GM19351 (cell line): ENCODE measurements around the gene ZNF425.
"Not testable (repeated sequence)": the region's sequence is repeated elsewhere in the genome, so short reads cannot be mapped to it uniquely, and the experiment has no call there.

Experiments used
- ATAC-seq: cut with Tn5 transposase; IDR thresholded peaks from one replicate; pipeline ENCODE4 v1.9.1; 2021; ENCODE audit warnings: mild to moderate bottlenecking, moderate library complexity; ENCODE audit not compliant: unreplicated experiment

The ZNF425 gene

GRCh38 chr7:149125863-149126661, at the start of gene ZNF425:
Gene ZNF425 (minus strand): TSS chr7:149126324. CDS start chr7:149126213, 111 bp downstream.
- ATAC-seq: peak; percentile 78

GRCh38 chr7:149175150-149175549, 49.0 kb upstream of the ZNF425 start:
- no peak for ATAC-seq

GRCh38 chr7:149172534-149172920, 46.4 kb upstream of the ZNF425 start:
- ATAC-seq: no peak

- ATAC-seq: no peak
Measured at GRCh38 chr7:149171892-149172533, 45.9 kb upstream of the ZNF425 start.

GRCh38 chr7:149166630-149167352, 40.7 kb upstream of the ZNF425 start:
- ATAC-seq: no peak

GRCh38 chr7:149166142-149166541, 40.0 kb upstream of the ZNF425 start:
- ATAC-seq: no peak

- no peak for ATAC-seq
Measured at GRCh38 chr7:149161241-149161848, 35.2 kb upstream of the ZNF425 start.

- no peak for ATAC-seq
Measured at GRCh38 chr7:149156898-149157297, 30.8 kb upstream of the ZNF425 start.

- ATAC-seq: no peak
Measured at GRCh38 chr7:149154056-149154455, 27.9 kb upstream of the ZNF425 start.

GRCh38 chr7:149153346-149153745, 27.2 kb upstream of the ZNF425 start:
- ATAC-seq: no peak

- ATAC-seq: no peak
Measured at GRCh38 chr7:149150981-149151380, 24.9 kb upstream of the ZNF425 start.

GRCh38 chr7:149147752-149148653, 21.9 kb upstream of the ZNF425 start:
- ATAC-seq: peak; percentile 29

- peak; percentile 67 for ATAC-seq
Measured at GRCh38 chr7:149147072-149147751, 21.1 kb upstream of the ZNF425 start, which contains the start of gene ZNF398. Gene ZNF398 (plus strand): TSS chr7:149147453. CDS start chr7:149147743, 290 bp downstream.

GRCh38 chr7:149145031-149145845, 19.1 kb upstream of the ZNF425 start:
- ATAC-seq: no peak

- not testable (repeated sequence) for ATAC-seq
Measured at GRCh38 chr7:149144436-149144922, 18.4 kb upstream of the ZNF425 start.

- no peak for ATAC-seq
Measured at GRCh38 chr7:149141893-149142292, 15.8 kb upstream of the ZNF425 start.

- ATAC-seq: no peak
Measured at GRCh38 chr7:149140831-149141230, 14.7 kb upstream of the ZNF425 start.

GRCh38 chr7:149136118-149136517, 10.0 kb upstream of the ZNF425 start:
- ATAC-seq: no peak
